Lower leg skin (tissue), 3 donors: ENCODE results near the gene BFSP1.

Experiments used
- POLR2A ChIP-seq, 2 donors: fragments of 450-650 bp; IDR thresholded peaks; one replicate each; pipeline ENCODE4 v1.6.1; 2016 to 2017; ENCODE audit warnings: antibody characterized with exemption in 2 of 2, mild to moderate bottlenecking in 1 of 2, moderate library complexity in 1 of 2
- TF ChIP-seq, protein P1 (sequence below), 3 donors: fragments of 450-650 bp; IDR thresholded peaks; one replicate each; pipeline ENCODE4 v1.5.1; 2016; ENCODE audit warnings: antibody characterized with exemption in 3 of 3, mild to moderate bottlenecking in 3 of 3, moderate library complexity in 2 of 3

DNA sequence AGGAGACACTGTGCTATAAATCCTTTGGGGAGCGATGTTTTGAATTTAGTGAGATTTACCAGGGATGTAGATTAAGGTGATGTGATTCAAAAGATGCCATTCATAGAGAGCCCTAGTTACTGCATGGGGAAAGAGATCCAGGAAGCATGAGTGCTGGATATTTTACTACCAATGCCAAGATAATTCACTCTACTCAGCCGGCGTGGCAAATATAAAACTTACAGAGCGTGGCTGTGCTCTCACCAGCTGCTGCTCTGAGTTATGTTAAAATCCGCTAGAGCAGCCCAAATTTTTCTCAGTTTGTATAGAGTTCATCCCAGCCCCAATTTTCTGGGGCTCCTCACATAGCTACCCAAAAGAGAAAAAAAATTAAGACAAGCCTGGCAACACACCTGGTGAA is 48.6 kb downstream of the BFSP1 start:
- no peak for TF ChIP-seq POLR2A (IDR thresholded peaks at IDR 0.05)
- TF ChIP-seq, protein P1, sequence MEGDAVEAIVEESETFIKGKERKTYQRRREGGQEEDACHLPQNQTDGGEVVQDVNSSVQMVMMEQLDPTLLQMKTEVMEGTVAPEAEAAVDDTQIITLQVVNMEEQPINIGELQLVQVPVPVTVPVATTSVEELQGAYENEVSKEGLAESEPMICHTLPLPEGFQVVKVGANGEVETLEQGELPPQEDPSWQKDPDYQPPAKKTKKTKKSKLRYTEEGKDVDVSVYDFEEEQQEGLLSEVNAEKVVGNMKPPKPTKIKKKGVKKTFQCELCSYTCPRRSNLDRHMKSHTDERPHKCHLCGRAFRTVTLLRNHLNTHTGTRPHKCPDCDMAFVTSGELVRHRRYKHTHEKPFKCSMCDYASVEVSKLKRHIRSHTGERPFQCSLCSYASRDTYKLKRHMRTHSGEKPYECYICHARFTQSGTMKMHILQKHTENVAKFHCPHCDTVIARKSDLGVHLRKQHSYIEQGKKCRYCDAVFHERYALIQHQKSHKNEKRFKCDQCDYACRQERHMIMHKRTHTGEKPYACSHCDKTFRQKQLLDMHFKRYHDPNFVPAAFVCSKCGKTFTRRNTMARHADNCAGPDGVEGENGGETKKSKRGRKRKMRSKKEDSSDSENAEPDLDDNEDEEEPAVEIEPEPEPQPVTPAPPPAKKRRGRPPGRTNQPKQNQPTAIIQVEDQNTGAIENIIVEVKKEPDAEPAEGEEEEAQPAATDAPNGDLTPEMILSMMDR (IDR thresholded peaks at IDR 0.05), result no peak
